Vagina (tissue), 2 donors: ENCODE measurements around the gene USH2A. TPM values are rescaled to one million over a fixed set of nuclear protein-coding genes. Genes with fewer than 3 reads are reported as not detected.

Experiments used
- DNase-seq, 2 donors: peaks; one replicate each; pipeline ENCODE4 v3.0.0-alpha.2; 2017; ENCODE audit errors: extremely low spot score in 2 of 2
- H3K27ac ChIP-seq: fragments of 200-600 bp; sonication (generic); one replicate; pipeline ENCODE4 v1.5.1; 2019
- H3K27me3 ChIP-seq: fragments of 200-600 bp; sonication (generic); one replicate; pipeline ENCODE4 v1.5.1; 2019
- H3K36me3 ChIP-seq, 2 donors: fragments of 200-600 bp; sonication (generic); one replicate each; pipeline ENCODE4 v1.5.1; 2017 to 2019
- H3K4me1 ChIP-seq: fragments of 200-600 bp; sonication (generic); one replicate; pipeline ENCODE4 v1.5.1; 2019
- H3K4me3 ChIP-seq, 2 donors: fragments of 200-600 bp; sonication (generic); 1 replicate in 1 of 2; 2 replicates in 1 of 2; pipeline ENCODE4 v1.5.1; 2016 to 2019
- H3K9me3 ChIP-seq: fragments of 200-600 bp; sonication (generic); one replicate; pipeline ENCODE4 v1.5.1; 2019
- CTCF ChIP-seq, 3 experiments: fragments of 450-650 bp in 2 of 3; fragments of 200-600 bp in 1 of 3; sonication (generic) in 1 of 3; IDR thresholded peaks; one replicate each; pipeline ENCODE4 v1.5.1; 2017 to 2019; ENCODE audit warnings: antibody characterized with exemption in 3 of 3, mild to moderate bottlenecking in 2 of 3, moderate library complexity in 2 of 3
- POLR2A ChIP-seq, 2 donors: fragments of 450-650 bp; IDR thresholded peaks; one replicate each; pipeline ENCODE4 v1.6.1; 2017; ENCODE audit warnings: antibody characterized with exemption in 2 of 2, mild to moderate bottlenecking in 2 of 2, moderate library complexity in 2 of 2
- POLR2AphosphoS5 ChIP-seq, 2 donors: sonication (generic); formaldehyde crosslinking; IDR thresholded peaks; one replicate each; pipeline ENCODE4 v1.9.0; 2017; ENCODE audit warnings: antibody characterized with exemption in 2 of 2, mild to moderate bottlenecking in 2 of 2, low read depth in 1 of 2; ENCODE audit not compliant: insufficient read depth in 1 of 2
- intact Hi-C: fragments of 100-400 bp; cut with DNase I; formaldehyde crosslinking; loops from one replicate; pipeline ENCODE4 v1.15.1; 2023
- total RNA-seq: library from RNA; depleted of rRNA; stranded (reverse); fragments of >200 nt; gene quantifications from one replicate; pipeline ENCODE4 v1.2.3, GENCODE V29; 2016

Gene USH2A
- total RNA-seq, 1 donor from 2014 or later = under 0.01 TPM

GRCh38 chr1:215730600-215730999 lies 692.6 kb downstream of the USH2A start:
- no peaks in the 10 kb centered on the region for H3K36me3 ChIP-seq
- H3K4me3 ChIP-seq = no peak overlapping the region
- DNase-seq = no peak
- no peaks in the 10 kb centered on the region for H3K9me3 ChIP-seq
- H3K4me1 ChIP-seq = no peaks in the 10 kb centered on the region
- no peak overlapping the region for H3K27ac ChIP-seq
- intact Hi-C loops = no loop called here
- H3K27me3 ChIP-seq = no peaks in the 10 kb centered on the region
- TF ChIP-seq CTCF (IDR thresholded peaks at IDR 0.05) = no peak

- Histone ChIP-seq H3K27ac (no peak overlapping the region), H3K36me3 (no peaks in the 10 kb centered on the region), H3K4me3 (no peak overlapping the region), H3K9me3 (no peaks in the 10 kb centered on the region), H3K4me1 (no peaks in the 10 kb centered on the region), H3K27me3 (no peaks in the 10 kb centered on the region)
- no peak for DNase-seq
- intact Hi-C loops = no loop called here
- no peak for TF ChIP-seq POLR2AphosphoS5 (IDR thresholded peaks at IDR 0.05; ENCODE audit: insufficient read depth in 1 of 2, low read depth in 1 of 2)
- no peak for TF ChIP-seq POLR2A (IDR thresholded peaks at IDR 0.05)
- TF ChIP-seq CTCF (IDR thresholded peaks at IDR 0.05) = no peak
Measured at GRCh38 chr1:215728169-215728568, 695.1 kb downstream of the USH2A start.

DNA sequence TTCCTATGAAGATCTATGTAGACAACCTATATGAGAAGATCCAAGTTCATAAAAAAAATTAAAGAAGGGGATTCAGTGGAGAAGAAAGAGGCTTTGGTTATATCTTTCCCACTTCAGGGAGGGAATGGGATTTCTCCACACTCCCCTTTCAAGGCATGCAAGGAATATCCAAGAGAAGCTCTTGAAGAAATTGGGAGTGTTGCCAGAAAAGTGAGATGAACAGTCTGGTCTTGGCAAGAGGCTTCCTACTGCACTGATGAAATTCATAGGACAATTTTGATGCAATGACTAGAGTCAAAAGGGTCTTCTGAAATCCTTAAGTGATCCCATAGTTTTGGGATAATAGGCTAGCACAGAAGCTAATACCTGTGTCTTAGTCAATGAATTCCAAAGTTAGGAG lies 703.1 kb downstream of the USH2A start:
- Histone ChIP-seq H3K4me3 (no peak overlapping the region), H3K4me1 (no peaks in the 10 kb centered on the region), H3K27me3 (no peaks in the 10 kb centered on the region), H3K9me3 (no peaks in the 10 kb centered on the region), H3K36me3 (no peaks in the 10 kb centered on the region), H3K27ac (no peak overlapping the region)
- intact Hi-C loops = no loop called here
- TF ChIP-seq CTCF (IDR thresholded peaks at IDR 0.05) (no peak), POLR2A (IDR thresholded peaks at IDR 0.05) (no peak), POLR2AphosphoS5 (IDR thresholded peaks at IDR 0.05; ENCODE audit: insufficient read depth in 1 of 2, low read depth in 1 of 2) (no peak)
- no peak for DNase-seq

DNA sequence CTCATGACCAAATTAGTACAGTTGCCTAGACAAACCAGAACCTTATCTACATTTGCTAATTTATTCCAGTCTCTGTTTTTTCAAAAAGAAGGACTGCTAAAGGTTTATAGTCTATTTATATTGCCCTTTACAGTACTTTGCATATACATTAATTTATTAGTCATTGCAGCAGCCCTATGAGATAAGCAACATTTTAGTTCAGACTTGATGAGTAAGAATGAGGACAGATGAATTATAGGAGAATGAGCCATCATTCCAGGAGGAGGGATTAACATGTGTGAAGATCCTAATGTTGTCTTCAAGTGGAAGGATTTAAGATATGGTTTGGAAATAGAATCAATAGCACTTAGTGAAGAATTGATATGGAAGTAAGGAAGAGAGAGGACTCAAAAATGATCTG lies 703.7 kb downstream of the USH2A start:
- no peak for DNase-seq
- intact Hi-C loops = no loop called here
- Histone ChIP-seq H3K4me3 (no peak overlapping the region), H3K27me3 (no peaks in the 10 kb centered on the region), H3K36me3 (no peaks in the 10 kb centered on the region), H3K9me3 (no peaks in the 10 kb centered on the region), H3K4me1 (no peaks in the 10 kb centered on the region), H3K27ac (no peak overlapping the region)
- TF ChIP-seq POLR2A (IDR thresholded peaks at IDR 0.05) (no peak), CTCF (IDR thresholded peaks at IDR 0.05) (no peak), POLR2AphosphoS5 (IDR thresholded peaks at IDR 0.05; ENCODE audit: insufficient read depth in 1 of 2, low read depth in 1 of 2) (no peak)

DNA sequence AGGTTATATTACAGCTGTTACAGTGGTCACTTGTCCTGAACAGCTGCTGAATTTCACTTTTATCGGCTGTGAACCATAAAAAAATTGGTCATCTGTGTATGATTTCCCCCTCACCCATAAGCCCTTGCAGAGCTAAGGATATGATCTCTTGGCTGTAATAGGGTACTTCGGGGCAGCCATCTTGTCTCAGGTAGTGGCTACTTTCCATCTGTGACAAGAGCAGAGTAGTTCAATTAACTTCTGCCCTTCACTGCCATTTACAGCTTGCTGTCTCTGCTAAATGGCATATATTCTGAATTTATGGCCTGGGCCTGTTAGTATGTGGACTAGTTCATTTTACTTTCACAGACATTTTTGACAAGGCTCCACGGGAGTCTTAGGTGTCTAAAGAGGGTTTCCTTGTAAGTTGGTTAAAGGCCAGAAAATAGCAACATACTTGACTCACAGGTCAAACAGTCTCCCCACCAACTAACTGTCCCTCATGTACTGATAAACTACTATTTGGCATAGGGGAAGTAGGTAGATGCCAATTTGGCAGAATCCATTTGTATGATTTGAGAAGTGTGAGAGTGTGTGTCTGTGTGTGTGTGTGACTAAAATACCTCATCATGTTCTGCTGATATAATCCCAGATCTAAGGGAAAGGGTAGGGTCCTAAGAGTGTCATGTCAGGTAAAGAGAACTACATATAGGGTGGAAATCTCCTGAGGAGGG lies 704.5 kb downstream of the USH2A start:
- Histone ChIP-seq H3K27ac (no peak overlapping the region), H3K27me3 (no peaks in the 10 kb centered on the region), H3K9me3 (no peaks in the 10 kb centered on the region), H3K4me1 (no peaks in the 10 kb centered on the region), H3K36me3 (no peaks in the 10 kb centered on the region), H3K4me3 (no peak overlapping the region)
- DNase-seq = no peak
- intact Hi-C loops = no loop called here
- TF ChIP-seq CTCF (IDR thresholded peaks at IDR 0.05) = no peak
- TF ChIP-seq POLR2A (IDR thresholded peaks at IDR 0.05) = no peak
- no peak for TF ChIP-seq POLR2AphosphoS5 (IDR thresholded peaks at IDR 0.05; ENCODE audit: insufficient read depth in 1 of 2, low read depth in 1 of 2)
